ENCODE results near the gene SYDE2.
"Not testable (repeated sequence)": the region's sequence is repeated elsewhere in the genome, so short reads cannot be mapped to it uniquely, and the experiment has no call there.

The SYDE2 gene

DNA sequence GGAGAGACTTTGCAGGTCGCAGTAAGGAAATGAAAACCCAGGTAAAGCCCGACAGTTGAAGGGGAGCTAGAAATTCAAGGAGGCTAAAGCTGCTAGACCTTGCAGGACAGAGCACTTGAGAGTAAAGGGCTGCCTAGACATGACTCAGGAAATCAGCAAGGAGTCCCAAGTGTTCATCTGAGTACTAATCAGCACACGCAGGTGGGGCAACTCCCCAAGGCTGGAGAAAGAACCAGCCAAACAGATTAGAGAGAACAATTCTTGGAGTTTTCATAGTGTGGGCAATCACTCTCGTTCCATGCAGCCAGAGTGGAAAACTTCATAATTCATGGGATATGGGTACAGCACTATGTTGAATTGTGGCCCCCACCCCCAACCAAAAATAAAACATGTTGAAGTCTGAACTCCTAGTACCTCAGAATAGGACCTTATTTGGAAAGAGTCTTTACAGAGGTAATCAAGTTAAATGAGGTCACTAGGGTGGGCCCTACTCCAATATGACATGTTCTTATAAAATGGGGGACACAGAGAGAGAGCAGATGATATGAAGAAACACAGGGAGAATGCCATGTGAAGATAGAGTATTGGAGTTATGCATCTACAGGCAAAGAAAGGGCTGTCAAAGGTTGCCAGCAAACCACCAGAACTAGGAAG lies 28.0 kb downstream of the SYDE2 start:
- no peak for DNase-seq

DNA sequence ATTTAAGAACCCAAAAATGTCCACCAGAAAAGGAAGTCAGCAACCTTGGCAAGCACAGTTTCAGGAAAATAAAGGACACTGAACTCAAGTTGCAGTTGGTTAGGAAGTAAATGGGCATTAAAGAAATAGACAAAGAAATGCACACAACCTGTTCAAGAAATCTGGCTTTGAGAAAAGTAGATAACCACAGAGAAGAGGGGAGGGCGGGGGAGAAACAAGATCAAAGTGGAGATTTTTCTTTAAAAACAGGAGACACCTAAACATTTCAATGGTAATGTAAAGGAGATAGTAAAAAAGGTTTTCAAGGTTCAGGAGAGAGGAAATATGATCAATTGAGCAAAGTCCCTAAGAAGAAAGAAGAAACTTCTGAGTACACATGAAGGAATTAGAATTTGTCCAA lies 29.1 kb downstream of the SYDE2 start:
- no peak for DNase-seq

DNA sequence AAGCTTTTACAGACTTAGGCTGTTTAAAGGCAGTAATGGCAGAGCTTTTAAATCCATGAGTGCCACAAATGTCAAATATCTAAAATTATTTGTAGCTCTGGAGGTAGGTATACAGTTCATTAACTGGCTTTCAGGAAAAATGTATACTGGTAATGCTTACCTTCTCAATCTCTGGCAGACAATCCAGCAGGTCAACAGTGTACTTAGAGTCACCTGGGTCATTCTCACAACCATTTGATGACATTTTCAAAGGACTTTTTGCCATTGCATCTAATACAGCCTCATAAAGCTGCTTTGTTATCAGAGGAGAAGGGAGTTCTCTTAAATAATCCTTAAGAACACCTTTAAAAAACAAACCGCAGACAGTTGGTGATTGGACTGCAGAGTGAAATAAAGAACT lies 31.9 kb downstream of the SYDE2 start:
- DNase-seq: no peak

DNA sequence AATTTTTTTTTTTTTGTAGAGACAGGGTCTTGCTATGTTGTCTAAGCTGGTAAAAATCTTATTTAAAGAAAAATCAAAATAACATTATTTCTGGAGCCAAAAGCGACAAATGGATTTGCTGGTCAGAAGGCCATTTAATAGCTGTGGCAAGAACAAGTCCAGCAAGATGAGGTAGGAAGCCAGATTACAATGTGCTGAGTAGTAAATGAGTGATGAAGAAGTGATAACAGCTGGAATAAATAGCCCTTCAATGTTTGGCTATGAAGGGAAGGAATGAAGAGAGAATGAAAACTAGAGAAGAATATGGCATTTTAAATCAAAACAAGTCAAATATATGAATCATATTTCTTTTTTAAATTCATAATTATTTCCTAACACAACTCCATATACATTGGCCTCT lies 34.5 kb downstream of the SYDE2 start:
- no peak for DNase-seq

DNA sequence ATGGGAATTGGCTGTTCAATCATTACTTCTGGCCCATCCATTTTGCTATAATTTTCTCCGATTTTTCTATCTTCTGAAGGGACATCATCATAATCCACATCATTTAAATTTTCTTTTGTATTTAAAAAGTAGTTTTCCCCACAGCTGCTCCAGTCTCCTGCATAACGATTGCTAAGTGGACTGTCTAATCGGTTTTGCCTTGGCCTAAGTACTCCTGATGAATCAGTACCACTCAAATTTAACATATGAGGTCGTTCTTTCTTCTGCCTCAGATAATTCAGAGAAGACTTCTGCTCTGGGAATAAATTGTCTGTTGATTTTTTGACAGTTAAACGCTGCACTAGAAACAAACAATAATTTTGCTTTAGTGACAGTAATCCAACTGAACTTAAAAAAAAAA lies 41.9 kb downstream of the SYDE2 start:
- DNase-seq: no peak

DNA sequence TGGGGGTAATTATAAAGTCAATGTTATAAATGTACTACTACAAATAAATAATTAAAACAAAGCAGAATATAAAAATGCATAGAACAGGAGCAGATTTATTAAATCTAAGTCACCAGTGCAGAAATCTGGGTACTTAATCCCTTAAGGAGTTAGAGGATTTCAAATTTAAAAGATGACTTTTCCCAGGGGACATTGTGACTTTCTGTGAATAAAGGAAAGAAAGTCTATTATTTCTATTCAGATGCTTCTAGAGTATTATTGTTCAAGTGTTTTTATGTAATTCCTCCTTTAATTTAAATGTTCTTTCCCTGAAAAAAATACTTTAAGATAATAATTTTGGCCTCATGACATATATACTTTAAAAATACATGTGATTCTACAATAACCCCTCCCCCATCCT lies 43.4 kb downstream of the SYDE2 start:
- no peak for DNase-seq

GRCh38 chr1:85153149-85153891 lies 47.5 kb downstream of the SYDE2 start:
- DNase-seq: no peak

DNA sequence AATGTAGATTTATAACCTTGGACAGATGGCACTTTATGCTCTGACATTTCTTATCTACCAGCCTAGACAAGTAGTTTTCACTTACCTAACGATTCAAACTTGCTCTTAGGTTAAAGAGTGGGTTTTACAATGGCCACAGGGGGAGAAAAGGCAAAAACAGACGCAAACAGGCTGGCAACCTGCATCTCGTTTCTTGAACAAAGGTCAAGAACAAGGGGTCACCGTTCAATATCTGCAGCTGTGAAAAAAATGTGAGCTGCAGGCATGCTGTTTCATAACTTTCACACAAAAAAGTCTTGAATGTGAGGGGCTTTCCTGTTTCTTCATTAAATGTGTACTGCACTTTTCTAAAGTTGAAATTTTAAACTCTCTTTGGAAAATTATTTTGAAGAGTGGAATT lies 49.4 kb downstream of the SYDE2 start:
- no peak for DNase-seq

- DNase-seq: peak; percentile 6
Measured at GRCh38 chr1:85149805-85150204, 51.0 kb downstream of the SYDE2 start.

DNA sequence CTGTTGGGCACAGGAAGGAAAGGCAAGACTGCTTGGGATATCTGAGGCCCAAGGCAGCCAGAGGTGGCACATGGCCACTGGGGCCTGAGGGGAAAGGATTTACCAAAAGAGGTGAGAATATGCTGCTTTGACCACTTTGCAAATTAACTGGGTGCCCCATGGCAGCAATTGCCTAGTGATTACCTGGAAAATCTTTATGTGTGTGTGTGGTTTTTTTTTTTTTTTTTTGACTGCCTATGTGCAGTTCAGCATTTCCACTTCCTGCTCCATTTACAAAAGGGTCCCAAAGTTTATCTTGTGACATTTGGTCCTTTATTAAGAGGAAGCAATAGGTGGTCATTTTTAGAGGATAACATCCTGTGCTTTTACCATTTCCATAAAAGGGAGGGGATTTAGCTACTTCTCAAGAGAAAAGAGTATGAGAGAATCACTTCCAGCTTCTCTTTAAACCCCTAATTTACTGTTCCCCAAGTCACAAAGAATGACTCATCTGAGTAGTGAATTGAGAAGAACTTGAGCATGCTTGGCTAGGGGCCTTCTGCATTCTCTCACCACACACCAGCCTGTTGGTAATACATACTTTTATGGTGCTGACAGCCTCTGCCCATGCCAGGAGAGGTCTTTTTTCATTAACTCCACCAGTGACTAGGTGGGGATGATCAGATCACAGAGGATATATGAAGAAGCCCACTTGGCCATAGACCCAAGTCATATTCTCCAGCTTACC lies 52.1 kb downstream of the SYDE2 start:
- peak; percentile 69 for DNase-seq

DNA sequence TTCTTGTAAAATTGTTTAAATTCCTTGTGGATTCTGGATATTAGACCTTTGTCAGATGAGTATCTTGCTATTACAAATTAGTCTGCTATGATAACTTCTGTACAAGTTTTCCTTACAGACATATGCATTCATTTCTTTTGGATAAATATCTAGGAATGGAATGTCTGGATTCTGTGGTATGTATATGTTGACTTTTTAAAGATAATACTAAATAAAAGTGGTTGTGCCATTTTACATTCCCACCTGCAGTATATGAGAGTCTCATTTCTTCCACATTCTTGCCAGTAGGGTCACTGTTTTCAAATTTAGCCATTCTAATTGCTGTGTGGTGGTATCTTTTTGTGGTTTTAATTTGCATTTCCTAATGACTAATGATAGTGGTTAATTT lies 53.9 kb downstream of the SYDE2 start:
- peak; percentile 82 for DNase-seq

- not testable (repeated sequence) for DNase-seq
Measured at GRCh38 chr1:85146298-85146971, 54.4 kb downstream of the SYDE2 start.

DNA sequence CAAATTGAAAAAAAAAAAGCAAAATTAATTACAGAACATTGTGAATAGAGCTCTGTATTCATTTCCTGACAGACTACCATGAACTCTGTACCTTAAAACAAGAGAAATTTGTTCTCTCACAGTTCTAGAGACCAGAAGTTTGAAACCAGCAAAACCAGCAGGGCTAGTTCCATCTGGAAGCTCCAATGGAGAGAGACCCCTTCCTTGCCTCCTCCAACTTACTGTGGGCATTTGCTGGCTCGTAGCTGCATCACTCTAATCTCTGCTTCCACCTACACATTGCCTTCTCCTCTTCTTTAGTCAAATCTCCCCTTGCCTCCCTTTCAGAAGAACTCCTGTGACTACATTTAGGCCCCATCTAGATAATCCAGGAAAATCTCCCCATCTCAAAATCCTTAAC lies 56.5 kb downstream of the SYDE2 start:
- no peak for DNase-seq

GRCh38 chr1:85142753-85143152 lies 58.1 kb downstream of the SYDE2 start:
- DNase-seq: no peak

GRCh38 chr1:85138439-85138838 lies 62.4 kb downstream of the SYDE2 start:
- DNase-seq: not testable (repeated sequence)

- no peak for DNase-seq
Measured at GRCh38 chr1:85137660-85138059, 63.2 kb downstream of the SYDE2 start.

GRCh38 chr1:85135392-85135798 lies 65.4 kb downstream of the SYDE2 start:
- no peak for DNase-seq

DNA sequence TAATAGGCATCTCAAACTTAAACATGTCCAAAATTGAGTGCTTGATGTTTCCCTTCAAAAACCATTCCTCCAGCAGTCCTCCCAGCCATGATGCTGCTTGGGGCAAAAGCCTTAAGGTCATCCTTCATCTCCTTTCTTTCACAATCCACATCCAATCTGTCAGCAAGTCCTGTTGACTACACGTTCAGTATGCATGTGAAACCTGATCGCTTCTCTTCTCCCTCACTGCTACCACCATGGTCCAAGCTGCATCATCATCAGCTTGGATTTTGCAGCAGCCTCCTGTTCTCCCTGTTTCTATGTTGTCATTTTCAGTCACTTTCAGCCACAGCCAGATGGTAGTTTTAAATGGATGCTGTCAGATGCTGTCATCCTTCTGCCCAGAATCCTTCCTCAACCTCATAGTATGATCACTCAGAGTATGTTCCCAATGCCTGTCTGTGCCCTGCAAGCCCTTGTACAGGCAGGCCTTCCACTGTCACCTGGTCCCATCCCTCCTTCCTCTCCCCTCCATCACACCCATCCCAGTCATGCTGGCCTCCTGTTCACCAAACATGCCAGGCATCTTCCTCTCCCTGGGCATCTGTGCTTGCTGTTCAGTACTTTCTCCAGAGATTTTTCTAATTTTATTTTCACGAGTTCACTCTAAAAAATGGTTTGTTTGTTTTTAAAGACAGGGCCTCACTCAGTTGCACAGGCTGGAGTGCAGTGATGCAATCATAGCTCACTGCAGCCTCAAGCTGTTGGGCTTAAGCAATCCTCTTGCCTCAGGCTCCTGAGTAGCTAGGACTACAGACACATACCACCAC lies 66.0 kb downstream of the SYDE2 start:
- peak; percentile 62 for DNase-seq

DNA sequence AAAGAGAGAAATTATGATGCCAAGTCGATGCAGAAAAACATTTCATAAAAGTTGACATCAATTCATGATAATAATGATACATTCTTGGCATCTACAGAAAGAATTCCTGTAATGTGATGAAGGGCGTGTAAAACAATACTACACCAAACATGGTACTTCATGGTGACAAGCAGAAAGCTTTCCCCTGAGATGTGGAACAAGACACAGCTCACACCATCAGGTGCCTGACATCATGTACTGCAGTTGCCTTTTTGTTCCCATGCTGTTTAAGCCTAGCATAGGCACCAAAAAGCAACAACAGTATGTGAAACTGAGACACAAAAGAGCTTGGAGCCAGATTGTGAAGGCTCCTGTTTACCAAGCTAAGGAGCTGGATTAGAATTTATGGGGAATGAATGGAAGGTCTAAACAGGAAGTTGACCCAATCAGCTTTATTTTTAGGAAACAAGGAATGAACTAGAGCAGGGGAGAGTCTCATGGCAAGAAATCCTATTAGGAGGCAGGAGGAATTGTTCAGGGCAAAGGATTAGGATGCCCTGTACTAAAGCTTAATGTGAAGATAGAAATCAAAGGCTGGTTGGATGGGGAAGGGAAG lies 67.2 kb downstream of the SYDE2 start:
- DNase-seq: no peak

DNA sequence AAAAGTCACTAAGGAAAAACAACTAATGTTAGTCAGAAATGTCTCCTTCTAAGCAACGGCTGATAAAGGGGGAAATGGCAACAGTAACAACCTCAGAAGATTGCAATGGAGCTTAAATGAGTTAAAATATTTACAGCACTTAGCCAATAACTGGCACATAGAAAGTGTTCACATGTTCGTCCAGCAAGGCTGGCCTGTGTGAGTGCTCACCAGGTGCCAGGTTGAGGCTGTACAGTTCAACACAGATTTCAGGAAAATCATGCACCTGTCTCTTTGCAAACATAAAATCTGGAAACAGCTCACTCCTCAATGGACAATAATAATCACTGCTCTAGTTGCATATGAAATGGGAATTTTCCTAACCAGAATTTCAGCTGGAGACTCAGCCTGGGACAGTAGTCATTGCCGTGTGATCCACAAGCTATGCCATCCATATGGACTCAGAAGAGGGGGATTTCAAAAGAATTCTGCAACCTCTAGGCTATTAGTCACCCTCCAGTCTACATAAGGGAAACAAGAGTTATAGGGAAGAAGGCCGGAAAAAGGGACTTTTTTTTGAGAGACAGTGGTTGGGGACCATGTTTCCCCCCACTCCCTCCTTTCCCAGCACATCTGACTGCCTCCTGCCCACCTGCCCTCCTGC lies 68.6 kb downstream of the SYDE2 start:
- DNase-seq: peak; percentile 33

DNA sequence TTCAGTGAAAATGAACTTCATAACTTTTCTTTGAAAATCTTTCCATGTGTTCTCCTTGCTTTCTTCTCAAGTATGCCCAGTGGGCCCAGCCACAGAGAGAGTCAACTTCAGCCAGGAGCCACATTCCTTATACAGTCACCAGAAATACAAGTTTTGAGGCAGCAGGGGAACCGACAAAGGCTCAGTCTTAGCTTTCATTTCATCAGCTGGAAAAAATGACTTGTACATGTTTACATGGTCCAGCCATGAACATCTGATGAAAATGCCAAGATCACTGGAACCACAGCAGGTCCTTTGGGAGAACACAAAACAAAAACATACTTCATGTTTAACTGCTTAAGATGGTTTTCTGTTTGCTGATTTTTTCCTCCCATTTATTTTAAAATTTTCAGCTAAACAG lies 72.5 kb downstream of the SYDE2 start:
- peak; percentile 81 for DNase-seq

All from fibroblast of skin of abdomen (primary cell).